Stimulated activated CD8-positive, alpha-beta memory T cell treated with anti-CD3 and anti-CD28 coated beads, Interleukin-4, amount 100 ng/mL, for 1 hour (primary cell): Measurements from ENCODE around the gene FAM200B.

Experiments used
- DNase-seq, 2 donors: peaks; one replicate each; pipeline ENCODE4 v3.0.0-alpha.2; 2020; ENCODE audit warnings: low read depth in 2 of 2, low spot score in 1 of 2

Gene FAM200B

DNA sequence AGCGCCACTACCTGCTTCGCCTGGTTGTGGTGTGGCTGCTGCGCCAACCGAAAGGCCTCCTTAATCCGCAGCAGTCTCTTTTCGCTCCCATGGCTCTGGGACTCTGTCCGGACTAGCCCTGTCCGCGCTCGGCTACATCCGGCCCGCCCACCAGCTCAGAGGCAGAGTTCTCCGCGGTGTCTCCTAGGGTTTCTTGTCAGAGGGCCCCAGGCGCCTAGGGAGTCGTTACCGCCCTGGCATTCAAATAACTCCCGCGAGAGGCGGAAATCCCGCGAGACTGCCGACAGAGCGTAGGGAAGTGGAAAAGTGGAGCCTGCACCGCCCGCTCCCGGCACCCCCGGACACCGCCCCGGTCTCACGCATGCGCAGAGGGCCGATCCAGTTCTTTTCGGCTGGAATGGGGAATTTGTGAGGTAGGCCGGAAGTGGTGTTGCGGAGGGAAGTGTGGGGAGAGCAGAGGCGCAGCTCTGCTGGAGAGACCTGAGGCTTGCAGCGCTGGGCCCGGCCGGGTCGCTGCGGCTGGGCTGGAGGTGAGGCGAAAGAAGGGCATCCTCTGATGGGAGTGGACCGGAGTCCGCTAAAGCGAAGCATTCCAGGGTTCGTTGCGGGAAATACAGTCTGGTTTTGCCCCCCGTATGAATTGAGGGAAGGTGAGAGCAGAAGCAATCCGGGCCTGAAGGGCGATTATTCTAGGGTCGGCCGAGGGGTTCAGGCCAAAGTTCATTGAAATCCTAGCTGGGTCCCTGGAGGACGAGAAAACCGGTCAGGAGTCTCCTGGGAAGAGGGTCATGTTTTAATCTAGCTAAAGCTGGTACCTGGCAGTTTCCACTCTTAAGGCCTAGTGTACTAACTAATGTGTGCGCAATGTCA is at the start of gene FAM200B:
FAM200B (plus strand) TSS at position 456 of the 870 bp plus-strand sequence. CDS start 5,151 bp downstream, outside the sequence.
- peak; percentile 93 to 97 for DNase-seq

- DNase-seq, result no peak
These were observed 44.8 kb upstream of the FAM200B start for GRCh38 chr4:15636818-15637217.

- DNase-seq, result no peak
These were observed 43.2 kb upstream of the FAM200B start for GRCh38 chr4:15638418-15638817.

GRCh38 chr4:15648600-15648999 is 33.0 kb upstream of the FAM200B start:
- no peak for DNase-seq

GRCh38 chr4:15649914-15650545 is 31.6 kb upstream of the FAM200B start:
- peak; percentile 20 to 32 for DNase-seq

GRCh38 chr4:15651676-15652075 is 30.0 kb upstream of the FAM200B start:
- no peak for DNase-seq

DNA sequence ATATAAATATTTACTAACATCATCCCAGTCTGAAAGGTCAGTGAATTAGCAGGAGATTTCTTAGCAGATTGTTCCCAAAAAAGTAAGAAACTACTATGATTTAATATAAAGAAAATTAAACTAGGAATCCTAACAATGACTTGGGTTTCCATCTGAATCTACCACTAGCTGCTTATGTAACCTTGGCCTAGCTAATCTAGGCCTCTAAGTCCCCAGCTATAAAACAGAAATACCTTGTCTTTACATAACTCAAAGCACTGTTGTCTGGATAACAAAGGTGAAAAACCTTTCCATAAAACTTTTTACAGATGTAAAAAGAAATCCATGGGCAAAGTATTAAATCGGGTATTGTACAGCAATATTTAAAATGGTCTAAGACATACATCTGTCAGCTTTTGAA is 29.4 kb upstream of the FAM200B start:
- DNase-seq, result no peak

- DNase-seq, result no peak
These were observed 28.8 kb upstream of the FAM200B start for GRCh38 chr4:15652841-15653240.

DNA sequence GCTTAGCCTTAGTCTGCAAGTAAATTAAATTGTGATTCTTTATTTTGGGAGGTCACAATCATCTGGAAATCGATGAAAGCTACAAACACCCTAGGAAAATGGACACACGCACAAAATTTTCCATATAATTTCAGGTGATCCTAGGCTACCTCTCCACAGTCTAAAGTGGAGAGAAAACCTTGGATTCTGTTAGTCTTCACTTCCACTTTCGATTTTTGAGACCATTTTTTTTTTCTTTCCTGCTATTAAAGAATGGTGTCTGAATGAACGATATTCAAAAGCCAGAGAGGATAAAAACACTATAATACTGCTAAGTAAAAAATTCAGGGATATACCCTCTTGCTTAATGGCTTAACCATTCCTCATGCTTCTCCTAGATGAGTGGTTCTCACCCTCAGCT is 28.2 kb upstream of the FAM200B start:
- no peak for DNase-seq

DNA sequence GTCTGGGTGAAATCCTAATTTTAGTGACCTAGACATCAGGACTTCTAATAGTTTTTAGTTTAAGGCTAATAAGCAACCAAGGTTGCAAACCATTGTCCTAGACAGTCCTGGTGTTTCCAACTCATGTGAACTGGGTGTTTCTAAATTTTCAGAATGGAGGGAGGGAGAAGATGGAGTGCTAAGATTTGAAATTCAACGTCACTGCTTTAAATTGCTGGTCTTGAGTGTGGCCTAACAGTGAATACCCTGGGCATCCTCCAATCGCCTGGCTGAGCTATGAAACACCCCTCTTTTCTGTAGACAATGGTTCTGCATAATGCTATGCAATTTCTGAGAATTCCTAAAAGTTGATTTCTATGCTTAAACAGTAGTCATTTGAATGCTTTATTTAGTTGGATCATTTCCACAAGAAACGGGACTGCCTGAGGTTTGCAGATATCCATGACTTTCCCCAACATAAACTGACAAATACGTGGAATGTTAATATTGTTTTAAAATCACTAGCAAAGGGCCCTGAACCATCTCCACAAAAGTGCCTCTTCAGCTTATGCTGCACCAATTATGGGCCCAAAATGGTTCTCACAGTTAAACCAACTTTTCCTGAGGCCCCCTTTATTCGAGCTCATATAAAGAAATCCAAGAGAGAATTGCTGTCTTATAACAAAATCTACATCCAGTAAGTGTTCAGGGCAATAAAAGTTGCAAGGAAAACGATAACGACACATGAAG is 27.6 kb upstream of the FAM200B start:
- DNase-seq, result no peak

DNA sequence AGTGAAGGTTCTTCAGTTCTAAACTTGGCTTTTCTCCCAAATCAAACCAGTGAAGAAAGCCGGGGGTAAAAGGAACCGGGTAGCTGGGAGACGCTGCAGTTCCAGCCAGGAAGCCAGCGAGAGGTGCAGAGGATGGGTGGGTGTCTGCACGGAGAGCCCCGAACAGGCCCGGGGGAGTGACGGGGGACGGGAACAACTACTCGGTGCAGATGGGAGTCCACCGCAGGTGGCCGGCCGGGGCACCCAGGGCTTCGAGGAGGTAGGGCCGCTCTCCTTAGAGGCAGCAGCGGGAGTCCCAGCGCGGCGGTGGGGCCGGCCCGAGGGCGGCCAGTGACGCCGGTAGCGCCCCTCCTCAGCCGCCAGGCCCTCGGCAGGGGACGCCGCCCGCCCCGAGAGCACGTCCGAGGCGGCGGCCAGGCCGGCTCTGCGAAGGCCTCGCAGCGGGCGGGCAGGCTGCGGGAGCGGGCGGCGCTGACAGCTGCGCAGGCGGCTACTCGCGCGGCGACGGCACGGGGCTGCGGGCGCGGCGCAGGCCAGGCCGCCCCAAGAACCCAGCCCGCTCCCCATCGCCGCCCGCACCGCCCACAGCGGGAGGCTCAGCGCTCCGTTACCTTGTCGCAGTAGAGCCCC is 26.9 kb upstream of the FAM200B start:
- peak; percentile 2 to 5 for DNase-seq

DNA sequence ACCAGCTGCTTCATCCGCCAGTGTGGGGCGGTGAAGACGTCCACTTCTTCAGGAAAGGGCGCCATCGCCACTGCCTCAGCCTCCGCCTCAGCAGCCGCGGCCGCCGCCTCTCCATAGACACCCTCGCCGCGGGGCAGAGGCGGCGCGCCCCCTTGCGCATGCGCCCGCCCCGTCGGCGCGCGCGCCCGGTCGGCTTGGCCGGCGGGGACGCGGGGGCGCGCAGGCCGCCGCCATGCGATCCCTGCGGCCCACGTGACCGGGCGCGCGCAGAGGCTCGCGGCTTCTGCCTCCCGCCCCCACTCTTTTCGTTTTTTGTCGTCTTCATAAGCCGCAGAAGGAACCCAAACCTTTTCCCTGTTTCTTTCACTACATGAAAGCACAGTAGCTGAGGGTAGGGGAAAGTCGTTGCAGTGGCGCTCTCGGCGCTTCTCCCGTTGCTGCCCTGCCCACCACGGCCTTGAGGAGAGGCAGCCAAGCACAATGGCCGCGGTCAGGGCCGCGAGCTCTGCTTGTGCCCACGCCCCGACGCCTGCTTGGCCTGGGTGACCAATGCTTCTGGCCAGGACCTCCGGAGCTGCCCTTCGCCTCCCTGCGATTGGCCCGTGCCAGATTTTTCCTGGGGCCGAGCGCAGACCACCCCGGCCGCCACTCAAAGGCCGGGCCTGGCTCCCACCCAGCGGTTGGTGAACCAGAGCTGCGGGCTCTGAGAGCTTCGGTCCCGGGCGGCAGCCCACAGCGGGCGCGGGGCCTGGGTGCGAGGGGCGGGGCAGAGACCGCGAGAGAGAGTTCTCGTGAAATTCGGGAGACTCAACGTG is 26.2 kb upstream of the FAM200B start, which contains the start of gene FBXL5:
FBXL5 (minus strand) TSS at position 135 of the 815 bp plus-strand sequence; CDS start at position 65, 70 bp downstream.
- peak; percentile 45 to 55 for DNase-seq

- DNase-seq, result no peak
These were observed 25.6 kb upstream of the FAM200B start for GRCh38 chr4:15656038-15656470.

DNA sequence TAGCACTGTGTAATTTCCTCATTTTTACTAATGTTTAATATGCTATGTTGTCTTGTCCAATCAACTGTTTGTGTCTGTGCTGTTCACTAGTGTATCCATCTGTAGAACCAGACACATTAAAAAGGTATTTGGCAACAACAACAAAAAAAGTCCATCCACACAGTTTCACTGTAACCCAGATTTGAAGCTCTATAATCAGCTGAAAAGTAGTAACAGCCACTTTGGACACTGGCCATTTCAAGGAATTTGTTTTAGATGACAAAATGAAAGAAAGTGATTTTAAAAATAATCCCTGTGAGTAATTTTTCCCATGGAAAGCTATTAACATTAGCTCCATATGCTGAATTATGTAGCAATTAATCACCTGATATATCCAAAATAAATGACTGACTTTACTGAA is 24.3 kb upstream of the FAM200B start:
- DNase-seq, result no peak

GRCh38 chr4:15658136-15658770 is 23.4 kb upstream of the FAM200B start:
- DNase-seq, result no peak

DNA sequence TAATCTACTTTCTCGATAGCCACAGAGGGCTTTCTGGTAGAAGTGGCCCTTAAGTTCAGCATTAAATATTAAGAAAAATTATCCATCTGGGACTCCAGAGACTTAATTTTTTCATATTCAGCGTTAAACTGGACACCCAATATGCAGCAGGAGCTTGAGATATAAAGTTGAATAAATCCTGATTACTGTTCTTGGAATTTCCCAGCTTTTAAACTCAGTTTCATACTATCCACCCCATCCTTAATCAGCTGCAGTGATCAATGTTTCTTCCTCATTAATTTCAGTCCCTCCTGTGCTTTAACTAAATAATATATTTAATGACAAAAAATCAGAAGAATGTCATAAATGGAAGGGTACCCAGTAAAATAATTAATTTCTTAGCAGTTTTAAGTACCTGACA is 22.8 kb upstream of the FAM200B start:
- no peak for DNase-seq

GRCh38 chr4:15659768-15660570 is 21.7 kb upstream of the FAM200B start:
- DNase-seq, result no peak

DNA sequence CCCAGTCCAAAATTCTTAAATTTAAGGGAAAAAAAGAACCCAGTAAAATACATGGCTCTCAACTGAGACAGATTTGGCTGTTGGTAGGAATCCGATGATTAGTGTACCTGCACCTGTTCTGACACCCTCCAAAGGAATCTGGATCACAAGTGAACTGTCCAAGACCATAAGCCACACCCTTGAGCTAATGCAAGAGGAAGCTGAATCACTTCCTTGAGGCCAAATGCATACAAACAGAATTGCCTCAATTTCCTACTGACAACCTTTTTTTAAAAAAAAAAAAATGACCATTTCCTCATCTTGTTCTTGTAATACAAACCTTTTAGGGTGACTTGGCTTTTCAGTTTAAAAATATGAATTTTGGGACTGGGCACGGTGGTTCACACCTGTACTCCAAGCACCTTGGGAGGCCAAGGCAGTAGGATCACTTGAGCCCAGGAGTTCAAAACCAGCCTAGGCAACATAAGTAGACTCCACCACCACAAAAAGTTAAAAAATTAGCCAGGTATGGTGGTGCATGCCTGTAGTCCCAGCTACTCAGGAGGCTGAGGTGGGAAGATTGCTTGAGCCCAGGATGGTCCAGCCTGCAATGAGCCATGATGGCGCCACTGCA is 15.8 kb upstream of the FAM200B start:
- no peak for DNase-seq

DNA sequence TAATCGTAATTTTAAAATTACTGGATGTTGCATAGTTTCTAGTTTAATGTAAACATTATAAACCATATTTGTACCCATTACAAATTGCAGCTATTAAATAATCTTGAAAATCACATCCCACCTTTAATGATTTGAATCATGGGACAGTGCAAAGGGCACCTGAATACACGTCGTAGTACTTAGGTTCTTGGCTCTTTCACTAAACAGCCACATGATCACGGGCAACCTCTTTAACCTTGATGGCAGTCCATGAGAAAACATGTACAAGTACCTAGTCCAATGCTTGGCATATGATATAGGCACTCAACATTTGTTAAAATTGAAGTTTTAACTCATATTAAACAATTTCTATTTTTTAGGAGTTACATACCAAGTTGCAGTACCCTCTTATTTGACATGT is 14.6 kb upstream of the FAM200B start:
- no peak for DNase-seq
